Fibroblast of mammary gland (primary cell): ENCODE results near the gene AMY2B.
"Not testable (repeated sequence)": the region's sequence is repeated elsewhere in the genome, so short reads cannot be mapped to it uniquely, and the experiment has no call there.

ENCODE experiments used
- DNase-seq: peaks from one replicate; pipeline ENCODE4 v3.0.0-alpha.2; 2010; ENCODE audit warnings: low read depth
- H3K4me3 ChIP-seq: 2 replicates; pipeline ENCODE4 v1.5.1; 2011; ENCODE audit warnings: low read depth, mild to moderate bottlenecking, low read length, moderate library complexity; ENCODE audit not compliant: control insufficient read depth
- TF ChIP-seq, protein P1 (sequence below): conservative IDR thresholded peaks from 2 replicates; pipeline ENCODE4 v1.5.1; 2011; ENCODE audit warnings: low read depth, low read length, inconsistent platforms; ENCODE audit not compliant: control insufficient read depth, insufficient read depth

The AMY2B gene

GRCh38 chr1:103569493-103569892, 1.9 kb upstream of the AMY2B start:
- TF ChIP-seq, protein P1, sequence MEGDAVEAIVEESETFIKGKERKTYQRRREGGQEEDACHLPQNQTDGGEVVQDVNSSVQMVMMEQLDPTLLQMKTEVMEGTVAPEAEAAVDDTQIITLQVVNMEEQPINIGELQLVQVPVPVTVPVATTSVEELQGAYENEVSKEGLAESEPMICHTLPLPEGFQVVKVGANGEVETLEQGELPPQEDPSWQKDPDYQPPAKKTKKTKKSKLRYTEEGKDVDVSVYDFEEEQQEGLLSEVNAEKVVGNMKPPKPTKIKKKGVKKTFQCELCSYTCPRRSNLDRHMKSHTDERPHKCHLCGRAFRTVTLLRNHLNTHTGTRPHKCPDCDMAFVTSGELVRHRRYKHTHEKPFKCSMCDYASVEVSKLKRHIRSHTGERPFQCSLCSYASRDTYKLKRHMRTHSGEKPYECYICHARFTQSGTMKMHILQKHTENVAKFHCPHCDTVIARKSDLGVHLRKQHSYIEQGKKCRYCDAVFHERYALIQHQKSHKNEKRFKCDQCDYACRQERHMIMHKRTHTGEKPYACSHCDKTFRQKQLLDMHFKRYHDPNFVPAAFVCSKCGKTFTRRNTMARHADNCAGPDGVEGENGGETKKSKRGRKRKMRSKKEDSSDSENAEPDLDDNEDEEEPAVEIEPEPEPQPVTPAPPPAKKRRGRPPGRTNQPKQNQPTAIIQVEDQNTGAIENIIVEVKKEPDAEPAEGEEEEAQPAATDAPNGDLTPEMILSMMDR: no peak
- no peak for DNase-seq

GRCh38 chr1:103576065-103576464, 4.7 kb downstream of the AMY2B start:
- H3K4me3 ChIP-seq: no peak overlapping the region
- TF ChIP-seq, protein P1: no peak
- no peak for DNase-seq

More at GRCh38 chr1:103569493-103569892, 1.9 kb upstream of the AMY2B start:
- H3K4me3 ChIP-seq: no peak overlapping the region

DNA sequence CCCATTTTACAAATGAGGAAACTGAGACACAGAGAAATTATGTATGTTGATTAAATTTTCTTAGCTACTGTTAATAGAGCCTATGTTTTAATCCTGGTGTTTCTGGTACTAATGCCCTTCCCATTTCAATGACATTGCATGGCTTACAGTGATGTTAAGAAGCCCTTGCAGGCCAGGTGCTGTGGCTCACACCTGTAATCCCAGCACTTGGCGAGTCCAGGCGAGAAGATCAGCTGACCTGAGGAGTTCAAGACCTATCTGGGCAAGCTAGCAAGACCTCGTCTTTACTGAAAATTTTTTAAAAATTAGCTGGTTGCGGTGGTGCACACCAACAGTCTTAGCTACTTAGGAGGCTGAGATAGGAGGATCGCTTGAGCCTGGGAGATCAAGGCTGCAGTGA, 5.4 kb downstream of the AMY2B start:
- not testable (repeated sequence) for DNase-seq

DNA sequence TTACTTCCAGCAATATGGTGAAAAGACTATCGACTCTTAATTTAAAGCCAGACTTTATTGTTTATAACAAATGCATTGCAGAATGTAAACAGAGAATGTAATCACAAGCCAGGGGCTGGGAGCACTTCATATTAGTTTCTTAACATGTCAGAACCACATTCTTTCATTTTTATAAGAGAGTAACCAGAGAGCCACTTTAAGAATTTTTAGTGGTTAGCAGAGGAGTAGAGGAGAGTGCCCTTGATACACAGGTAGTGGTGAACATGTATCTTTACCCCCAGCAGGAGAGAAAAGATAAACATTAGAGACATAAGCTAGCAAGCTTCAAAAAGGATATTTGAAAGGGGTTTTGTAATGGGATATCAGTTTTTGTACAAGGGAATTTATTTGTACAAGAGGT, 11.1 kb downstream of the AMY2B start:
- H3K4me3 ChIP-seq: no peak overlapping the region
- no peak for DNase-seq
- TF ChIP-seq, protein P1: no peak

More for the DNA sequence above, 5.4 kb downstream of the AMY2B start:
- not testable (repeated sequence) for H3K4me3 ChIP-seq

- DNase-seq: no peak
- H3K4me3 ChIP-seq: no peak overlapping the region
- TF ChIP-seq, protein P1: no peak
These were observed 12.5 kb downstream of the AMY2B start for GRCh38 chr1:103583887-103584286.

DNA sequence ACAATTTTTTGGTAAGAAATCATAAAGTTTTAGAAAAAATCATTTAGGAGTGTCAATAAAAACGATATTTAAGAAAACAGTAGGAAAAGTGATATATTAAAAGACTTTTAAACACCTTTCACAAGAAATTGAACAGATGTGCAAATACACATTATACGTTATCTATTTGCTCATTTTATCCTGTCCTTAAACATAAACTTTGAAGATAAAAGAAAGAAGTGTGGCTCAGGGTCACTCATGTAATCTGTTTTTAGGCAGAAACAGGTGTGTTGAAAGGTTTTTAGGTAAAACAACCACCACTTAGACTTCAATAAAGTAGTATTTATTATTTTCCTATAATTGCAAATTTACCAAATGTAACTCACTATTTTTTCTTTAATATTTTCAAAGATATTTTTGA, 13.1 kb downstream of the AMY2B start:
- no peak for DNase-seq
- H3K4me3 ChIP-seq: no peak overlapping the region
- TF ChIP-seq, protein P1: no peak

- not testable (repeated sequence) for DNase-seq, H3K4me3 ChIP-seq
These were observed 31.4 kb downstream of the AMY2B start for GRCh38 chr1:103602740-103603139.

- TF ChIP-seq, protein P1: no peak
- no peak overlapping the region for H3K4me3 ChIP-seq
- no peak for DNase-seq
These were observed 45.0 kb downstream of the AMY2B start for GRCh38 chr1:103616362-103616761.

- H3K4me3 ChIP-seq, DNase-seq: not testable (repeated sequence)
These were observed 45.6 kb downstream of the AMY2B start, which contains the start of gene AMY2A for GRCh38 chr1:103616994-103617477. Gene AMY2A (plus strand): TSS chr1:103617427. CDS start chr1:103617441, 14 bp downstream.

GRCh38 chr1:103627436-103627835, 56.0 kb downstream of the AMY2B start:
- DNase-seq, H3K4me3 ChIP-seq: not testable (repeated sequence)
